Vagina (tissue), 2 donors: Measurements from ENCODE around the gene MYADML2. TPM values are rescaled to one million over a fixed set of nuclear protein-coding genes. Genes with fewer than 3 reads are reported as not detected.
A peak's percentile ranks its signal among the peaks of the same experiment; 100 is the strongest.

Experiments
- DNase-seq, 2 donors: peaks; one replicate each; pipeline ENCODE4 v3.0.0-alpha.2; 2017; ENCODE audit errors: extremely low spot score in 2 of 2
- H3K27ac ChIP-seq: fragments of 200-600 bp; sonication (generic); one replicate; pipeline ENCODE4 v1.5.1; 2019
- H3K27me3 ChIP-seq: fragments of 200-600 bp; sonication (generic); one replicate; pipeline ENCODE4 v1.5.1; 2019
- H3K36me3 ChIP-seq, 2 donors: fragments of 200-600 bp; sonication (generic); one replicate each; pipeline ENCODE4 v1.5.1; 2017 to 2019
- H3K4me1 ChIP-seq: fragments of 200-600 bp; sonication (generic); one replicate; pipeline ENCODE4 v1.5.1; 2019
- H3K4me3 ChIP-seq, 2 donors: fragments of 200-600 bp; sonication (generic); 1 replicate in 1 of 2; 2 replicates in 1 of 2; pipeline ENCODE4 v1.5.1; 2016 to 2019
- H3K9me3 ChIP-seq: fragments of 200-600 bp; sonication (generic); one replicate; pipeline ENCODE4 v1.5.1; 2019
- CTCF ChIP-seq, 3 experiments: fragments of 450-650 bp in 2 of 3; fragments of 200-600 bp in 1 of 3; sonication (generic) in 1 of 3; IDR thresholded peaks; one replicate each; pipeline ENCODE4 v1.5.1; 2017 to 2019; ENCODE audit warnings: antibody characterized with exemption in 3 of 3, mild to moderate bottlenecking in 2 of 3, moderate library complexity in 2 of 3
- POLR2A ChIP-seq, 2 donors: fragments of 450-650 bp; IDR thresholded peaks; one replicate each; pipeline ENCODE4 v1.6.1; 2017; ENCODE audit warnings: antibody characterized with exemption in 2 of 2, mild to moderate bottlenecking in 2 of 2, moderate library complexity in 2 of 2
- POLR2AphosphoS5 ChIP-seq, 2 donors: sonication (generic); formaldehyde crosslinking; IDR thresholded peaks; one replicate each; pipeline ENCODE4 v1.9.0; 2017; ENCODE audit warnings: antibody characterized with exemption in 2 of 2, mild to moderate bottlenecking in 2 of 2, low read depth in 1 of 2; ENCODE audit not compliant: insufficient read depth in 1 of 2
- intact Hi-C: fragments of 100-400 bp; cut with DNase I; formaldehyde crosslinking; loops from one replicate; pipeline ENCODE4 v1.15.1; 2023
- total RNA-seq: library from RNA; depleted of rRNA; stranded (reverse); fragments of >200 nt; gene quantifications from one replicate; pipeline ENCODE4 v1.2.3, GENCODE V29; 2016

Gene MYADML2
- total RNA-seq, 1 donor from 2014 or later = not detected

GRCh38 chr17:81913394-81914102 lies 33.5 kb downstream of the MYADML2 start:
- H3K4me3 ChIP-seq = no peak overlapping the region
- no peak for TF ChIP-seq CTCF (IDR thresholded peaks at IDR 0.05)
- no peak for TF ChIP-seq POLR2A (IDR thresholded peaks at IDR 0.05)
- TF ChIP-seq POLR2AphosphoS5 (IDR thresholded peaks at IDR 0.05; ENCODE audit: insufficient read depth in 1 of 2, low read depth in 1 of 2) = no peak
- intact Hi-C loops = no loop called here
- DNase-seq = no peak
- no peaks in the 10 kb centered on the region for H3K9me3 ChIP-seq
- H3K27me3 ChIP-seq = no peaks in the 10 kb centered on the region
- peaks cover 44% of the 10 kb centered on the region for H3K4me1 ChIP-seq
- H3K27ac ChIP-seq = no peak overlapping the region
- H3K36me3 ChIP-seq = peaks cover 0 to 31% of the 10 kb centered on the region in 2 donors

- Histone ChIP-seq H3K9me3 (no peaks in the 10 kb centered on the region), H3K36me3 (peaks cover 0 to 31% of the 10 kb centered on the region in 2 donors), H3K27me3 (no peaks in the 10 kb centered on the region), H3K4me3 (no peak overlapping the region), H3K27ac (no peak overlapping the region), H3K4me1 (peaks cover 40% of the 10 kb centered on the region)
- DNase-seq = no peak
- intact Hi-C loops = no loop called here
- TF ChIP-seq CTCF (IDR thresholded peaks at IDR 0.05) (no peak), POLR2AphosphoS5 (IDR thresholded peaks at IDR 0.05; ENCODE audit: insufficient read depth in 1 of 2, low read depth in 1 of 2) (no peak), POLR2A (IDR thresholded peaks at IDR 0.05) (no peak)
Observed at GRCh38 chr17:81912441-81913309, 34.4 kb downstream of the MYADML2 start.

GRCh38 chr17:81911969-81912368 lies 35.1 kb downstream of the MYADML2 start:
- H3K27me3 ChIP-seq = no peaks in the 10 kb centered on the region
- no peaks in the 10 kb centered on the region for H3K9me3 ChIP-seq
- peak overlapping the region in 1 of 2 donors; percentile 11 for H3K4me3 ChIP-seq
- H3K4me1 ChIP-seq = peaks cover 33% of the 10 kb centered on the region
- intact Hi-C loops = no loop called here
- TF ChIP-seq POLR2AphosphoS5 (IDR thresholded peaks at IDR 0.05; ENCODE audit: insufficient read depth in 1 of 2, low read depth in 1 of 2) (no peak), CTCF (IDR thresholded peaks at IDR 0.05) (no peak), POLR2A (IDR thresholded peaks at IDR 0.05) (no peak)
- DNase-seq = no peak
- peak overlapping the region; percentile 57 for H3K27ac ChIP-seq
- peaks cover 0 to 38% of the 10 kb centered on the region in 2 donors for H3K36me3 ChIP-seq

GRCh38 chr17:81911277-81911961 lies 35.6 kb downstream of the MYADML2 start, which contains the start of gene PCYT2:
PCYT2 (minus strand) TSS chr17:81911399; CDS start chr17:81911355, 44 bp downstream.
- H3K4me1 ChIP-seq = peaks cover 29% of the 10 kb centered on the region
- TF ChIP-seq POLR2A (IDR thresholded peaks at IDR 0.05) (no peak), POLR2AphosphoS5 (IDR thresholded peaks at IDR 0.05; ENCODE audit: insufficient read depth in 1 of 2, low read depth in 1 of 2) (peak in 1 of 2 donors; percentile 36)
- H3K27ac ChIP-seq = peak within 1 kb of the TSS; percentile 57
- no peaks in the 10 kb centered on the region for H3K27me3 ChIP-seq
- intact Hi-C loops = no loop called here
- peak within 1 kb of the TSS; percentile 75 to 90 for H3K4me3 ChIP-seq
- no peak for DNase-seq
- no peaks in the 10 kb centered on the region for H3K9me3 ChIP-seq
- peaks cover 0 to 38% of the 10 kb centered on the region in 2 donors for H3K36me3 ChIP-seq

- H3K9me3 ChIP-seq = no peaks in the 10 kb centered on the region
- TF ChIP-seq CTCF (IDR thresholded peaks at IDR 0.05) = no peak
- intact Hi-C loops = no loop called here
- no peaks in the 10 kb centered on the region for H3K27me3 ChIP-seq
- H3K27ac ChIP-seq = no peak overlapping the region
- no peak for DNase-seq
- peaks cover 23% of the 10 kb centered on the region for H3K4me1 ChIP-seq
- peaks cover 0 to 38% of the 10 kb centered on the region in 2 donors for H3K36me3 ChIP-seq
- peak overlapping the region; percentile 75 to 90 for H3K4me3 ChIP-seq
Observed at GRCh38 chr17:81910840-81911276, 36.2 kb downstream of the MYADML2 start.
